HepG2 (cell line): ENCODE results near the gene NAB2. TPM values are rescaled to one million over a fixed set of nuclear protein-coding genes. Genes with fewer than 3 reads are reported as not detected.

Experiments
- ATAC-seq: fragments of 200-7000 bp; cut with Tn5 transposase; 3 replicates; pipeline ENCODE4 v1.9.1; 2020; ENCODE audit warnings: mild to moderate bottlenecking, moderate library complexity
- BruUV-seq: library from RNA; stranded (reverse); fragments of 400-500 nt; replicated peaks from 2 replicates; lab custom pipeline; 2021; lab: Mats Ljungman, UMichigan
- CTCF ChIA-PET: fragments of 300-600 bp; formaldehyde crosslinking; extraction: SDS; loops from one replicate; lab custom pipeline; 2021; ENCODE audit warnings: low total read pairs, inconsistent platforms, low intra/inter-chr PET ratio; lab: Yijun Ruan, JAX
- POLR2A ChIA-PET: fragments of 350-600 bp; sonication (Branson Sonifier 250); formaldehyde crosslinking; loops from one replicate; lab custom pipeline; 2020; ENCODE audit warnings: antibody characterized with exemption, inconsistent platforms; lab: Yijun Ruan, JAX
- DNase-seq: peaks from one replicate; pipeline ENCODE4 v3.0.0-alpha.2; 2015; ENCODE audit warnings: low spot score
- FAIRE-seq: peaks from 3 replicates; lab custom pipeline; 2011; peaks lifted over from hg19 to GRCh38; lab: Jason Lieb, UNC
- H2AFZ ChIP-seq: one replicate; pipeline ENCODE4 v1.6.1; 2011; ENCODE audit warnings: low read length, inconsistent platforms
- H3K27ac ChIP-seq: fragments of 300-600 bp; 3 replicates; pipeline ENCODE4 v1.8.0; 2011; ENCODE audit warnings: mixed run types, mild to moderate bottlenecking, mixed read lengths, low read length, inconsistent platforms; ENCODE audit not compliant: insufficient read depth; ENCODE audit errors: extremely low read length
- H3K27me3 ChIP-seq, 2 experiments: fragments of 200-600 bp in 1 of 2; 2 replicates in 1 of 2; 3 replicates in 1 of 2; pipeline versions ENCODE4 v1.6.0 to v1.8.0; 2011; ENCODE audit warnings: low read length in 2 of 2, mild to moderate bottlenecking in 2 of 2, moderate library complexity in 2 of 2, inconsistent platforms in 1 of 2; ENCODE audit not compliant: insufficient read depth in 2 of 2, control insufficient read depth in 1 of 2
- H3K36me3 ChIP-seq, 2 experiments: fragments of 200-600 bp in 1 of 2; replicated peaks in 1 of 2; 2 replicates in 1 of 2; 3 replicates in 1 of 2; pipeline versions ENCODE4 v1.5.1 to v1.8.0; 2011; ENCODE audit warnings: low read length in 2 of 2, inconsistent platforms in 1 of 2; ENCODE audit not compliant: insufficient read depth in 2 of 2, control insufficient read depth in 1 of 2
- H3K4me1 ChIP-seq: 2 replicates; pipeline ENCODE4 v1.5.1; 2012; ENCODE audit warnings: low read length, inconsistent platforms; ENCODE audit not compliant: insufficient read depth
- H3K4me2 ChIP-seq: 2 replicates; pipeline ENCODE4 v1.6.0; 2011; ENCODE audit warnings: low read depth, low read length, inconsistent platforms
- H3K4me3 ChIP-seq, 3 experiments: fragments of 200-600 bp in 1 of 3; sonication (generic), shearing (Covaris generic) in 1 of 3; replicated peaks in 1 of 3; 2 replicates each; pipeline ENCODE4 v1.5.1; 2011 to 2016; ENCODE audit warnings: low read length in 3 of 3, inconsistent platforms in 2 of 3, low read depth in 2 of 3, mild to moderate bottlenecking in 2 of 3, control low read depth in 1 of 3, mixed read lengths in 1 of 3; ENCODE audit not compliant: insufficient read depth in 1 of 3
- H3K79me2 ChIP-seq: one replicate; pipeline ENCODE4 v1.6.1; 2011; ENCODE audit warnings: low read length, inconsistent platforms; ENCODE audit not compliant: insufficient read depth
- H3K9ac ChIP-seq: 2 replicates; pipeline ENCODE4 v1.6.0; 2011; ENCODE audit warnings: mild to moderate bottlenecking, low read depth, low read length, inconsistent platforms; ENCODE audit not compliant: insufficient read depth
- H3K9me3 ChIP-seq: 2 replicates; pipeline ENCODE4 v1.5.1; 2012; ENCODE audit warnings: mild to moderate bottlenecking, low read length
- H4K20me1 ChIP-seq: 2 replicates; pipeline ENCODE4 v1.6.0; 2011; ENCODE audit warnings: inconsistent platforms, mild to moderate bottlenecking, low read length, moderate library complexity; ENCODE audit not compliant: insufficient read depth
- ADNP ChIP-seq: sonication (generic); formaldehyde crosslinking; IDR thresholded peaks from 2 replicates; pipeline ENCODE4 v1.4.0; 2020; ENCODE audit warnings: missing genetic modification reagents
- EHMT2 ChIP-seq: fragments of 200-600 bp; sonication (generic); IDR thresholded peaks from 2 replicates; pipeline ENCODE4 v1.7.0; 2017; ENCODE audit warnings: antibody characterized with exemption, low read depth, low read length, borderline replicate concordance
- FUBP1 ChIP-seq: sonication (generic); formaldehyde crosslinking; IDR thresholded peaks from 2 replicates; pipeline ENCODE4 v1.5.1; 2020; ENCODE audit warnings: missing genetic modification reagents, mild to moderate bottlenecking, borderline replicate concordance
- KDM1A ChIP-seq: IDR thresholded peaks from 2 replicates; pipeline ENCODE4 v1.6.1; 2016; ENCODE audit warnings: missing compliant biosample characterization
- NCOA5 ChIP-seq: sonication (generic); formaldehyde crosslinking; IDR thresholded peaks from 2 replicates; pipeline ENCODE4 v1.4.0; 2020; ENCODE audit warnings: missing genetic modification reagents
- NKX3-1 ChIP-seq: sonication (generic); formaldehyde crosslinking; IDR thresholded peaks from 2 replicates; pipeline ENCODE4 v1.5.0; 2020; ENCODE audit warnings: missing genetic modification reagents
- THAP11 ChIP-seq: IDR thresholded peaks from 2 replicates; pipeline ENCODE4 v1.6.1; 2016; ENCODE audit warnings: missing biosample characterization, missing genetic modification reagents
- ZBTB38 ChIP-seq: sonication (generic); formaldehyde crosslinking; IDR thresholded peaks from 2 replicates; pipeline ENCODE4 v1.5.1; 2020; ENCODE audit warnings: mild to moderate bottlenecking, missing genetic modification reagents
- ZNF224 ChIP-seq: sonication (generic); formaldehyde crosslinking; IDR thresholded peaks from 2 replicates; pipeline ENCODE4 v1.5.0; 2020; ENCODE audit warnings: mild to moderate bottlenecking, missing genetic modification reagents
- ZNF292 ChIP-seq: sonication (generic); formaldehyde crosslinking; IDR thresholded peaks from 2 replicates; pipeline ENCODE4 v1.8.1; 2022; ENCODE audit warnings: mild to moderate bottlenecking, low read depth, missing genetic modification reagents, borderline replicate concordance
- ZNF431 ChIP-seq: sonication (generic); formaldehyde crosslinking; IDR thresholded peaks from 2 replicates; pipeline ENCODE4 v1.9.0; 2022; ENCODE audit warnings: missing genetic modification reagents, low read depth, mild to moderate bottlenecking, borderline replicate concordance
- ZNF629 ChIP-seq: sonication (generic); formaldehyde crosslinking; conservative IDR thresholded peaks from 2 replicates; pipeline ENCODE4 v1.5.0; 2020; ENCODE audit warnings: missing genetic modification reagents
- ZNF773 ChIP-seq: sonication (generic); formaldehyde crosslinking; IDR thresholded peaks from 2 replicates; pipeline ENCODE4 v1.4.0; 2020; ENCODE audit warnings: missing genetic modification reagents, borderline replicate concordance
- whole genome bisulfite sequencing: methylation state at CpG from one replicate; pipeline ENCODE4 v1.1.6; 2017; ENCODE audit warnings: low lambda C conversion rate; 5-methylcytosine and 5-hydroxymethylcytosine counted together
- in situ Hi-C: cut with HindIII; loops from 2 replicates; pipeline ENCODE4 v1.10.0; 2017; ENCODE audit warnings: low pct_unique_long_range_greater_than_20kb; ENCODE audit not compliant: extremely low pct_ligation_motif_present
- intact Hi-C: fragments of 100-400 bp; cut with micrococcal nuclease; formaldehyde crosslinking; loops from one replicate; pipeline ENCODE4 v1.10.0; 2022; ENCODE audit not compliant: unreplicated experiment
- polyA plus RNA-seq, 8 experiments: library from polyadenylated mRNA; depleted of rRNA in 3 of 8; stranded (reverse) in 7 of 8; unstranded in 1 of 8; fragments of >200 nt; fragmentation: Illumina TruSeq in 4 of 8; extraction: Trizol in 4 of 8; gene quantifications; 2 replicates each; pipeline versions ENCODE4 v1.2.1 to v1.2.3, GENCODE V29; 2011 to 2016; ENCODE audit warnings: low read depth in 4 of 8, missing spikeins in 1 of 8, mixed read lengths in 1 of 8; ENCODE audit not compliant: insufficient read depth in 1 of 8
- total RNA-seq, 5 experiments: library from RNA; depleted of rRNA; stranded (reverse); fragments of >200 nt; fragmentation: Illumina TruSeq; extraction: Trizol; gene quantifications; 2 replicates each; pipeline ENCODE4 v1.2.3, GENCODE V29; 2016; ENCODE audit warnings: low read depth in 1 of 5
- TF ChIP-seq, protein P1 (sequence below): sonication (generic); formaldehyde crosslinking; IDR thresholded peaks from 2 replicates; pipeline ENCODE4 v1.4.0; 2020; ENCODE audit warnings: mild to moderate bottlenecking, missing genetic modification reagents

Gene NAB2
- total and polyA plus RNA-seq, 2 of the 13 experiments (the other 11 are each of a cell fraction or from before 2014, with no cell fraction given): 11.7 to 12.9 TPM

DNA sequence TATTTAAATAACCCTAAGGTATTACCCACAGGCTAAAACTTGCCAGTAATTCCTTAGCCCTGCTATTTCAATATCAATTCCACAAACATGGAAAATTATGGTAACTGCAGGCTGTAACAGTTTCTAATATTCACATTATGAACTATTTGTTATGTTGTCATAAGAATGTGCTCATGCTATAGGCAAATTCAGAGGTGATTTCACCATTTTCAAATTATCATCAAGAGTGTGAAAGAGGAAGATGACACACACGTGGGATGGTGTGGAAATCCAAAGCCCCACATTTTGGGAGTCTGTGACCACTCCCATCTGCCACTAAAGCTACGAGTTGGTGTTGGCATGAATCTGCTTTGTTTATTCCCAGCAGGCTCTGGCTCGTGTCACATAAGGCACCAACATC lies 33.1 kb upstream of the NAB2 start (continued):
- TF ChIP-seq ZNF629 (no peak), THAP11 (CRISPR knock-in tag) (no peak), ZBTB38 (CRISPR knock-in tag) (no peak), NCOA5 (CRISPR knock-in tag) (no peak), NKX3-1 (CRISPR knock-in tag) (no peak)

DNA sequence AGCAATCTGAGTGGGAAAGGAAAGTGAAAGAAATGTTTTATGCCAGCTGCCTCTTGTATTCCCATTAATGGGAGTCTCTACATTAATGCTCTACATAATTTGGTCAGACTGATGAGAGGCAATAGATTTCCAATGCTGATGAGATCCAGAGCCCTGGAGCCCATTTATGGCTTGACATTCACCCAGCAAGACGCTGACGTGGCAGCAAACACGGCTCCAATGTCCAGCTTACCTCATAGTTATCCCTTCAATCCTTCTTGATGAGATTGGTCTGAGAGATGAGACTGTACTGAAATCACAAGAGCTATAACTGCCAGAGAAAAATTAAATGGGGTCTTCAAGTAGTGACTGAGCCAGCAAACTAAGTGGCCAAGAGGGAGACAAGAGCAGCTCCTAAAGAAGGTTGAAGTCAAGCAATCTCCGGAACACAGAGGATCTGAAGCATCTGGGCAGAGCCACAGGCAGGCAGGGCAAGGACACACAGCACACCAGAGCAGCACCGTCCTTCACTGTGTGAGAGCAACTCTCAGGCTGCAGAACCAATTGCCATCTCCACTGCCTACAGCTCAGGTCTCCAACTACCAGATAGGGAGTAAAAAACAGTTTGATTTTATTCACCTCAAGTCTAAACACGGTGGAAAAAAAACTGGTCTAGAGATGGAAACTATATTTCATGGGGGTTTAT lies 31.7 kb upstream of the NAB2 start:
- intact Hi-C loops (no loop called here), in situ Hi-C loops (no loop called here)
- ChIA-PET POLR2A (no interaction called here), CTCF (no interaction called here)
- Histone ChIP-seq H3K4me3 (no peak overlapping the region), H4K20me1 (no peaks in the 10 kb centered on the region), H3K4me1 (no peaks in the 10 kb centered on the region), H3K9me3 (no peaks in the 10 kb centered on the region), H3K4me2 (no peak overlapping the region), H3K9ac (no peak overlapping the region), H3K27ac (no peak overlapping the region), H3K27me3 (no peaks in the 10 kb centered on the region), H3K36me3 (peaks cover 7 to 24% of the 10 kb centered on the region in 2 experiments), H3K79me2 (no peaks in the 10 kb centered on the region), H2AFZ (no peak overlapping the region)
- DNase-seq: no peak
- ATAC-seq: no peak
- WGBS: 98% methylated on average over 6 of the region's 6 CpGs
- no TSS peak for BruUV-seq
- FAIRE-seq: no peak
- no peak for TF ChIP-seq KDM1A
- TF ChIP-seq ZNF292 (CRISPR knock-in tag): no peak
- TF ChIP-seq EHMT2: no peak
- no peak for TF ChIP-seq ZNF431
- no peak for TF ChIP-seq ADNP
- TF ChIP-seq ZNF773 (CRISPR knock-in tag): no peak
- no peak for TF ChIP-seq FUBP1 (CRISPR knock-in tag)
- TF ChIP-seq, protein P1, sequence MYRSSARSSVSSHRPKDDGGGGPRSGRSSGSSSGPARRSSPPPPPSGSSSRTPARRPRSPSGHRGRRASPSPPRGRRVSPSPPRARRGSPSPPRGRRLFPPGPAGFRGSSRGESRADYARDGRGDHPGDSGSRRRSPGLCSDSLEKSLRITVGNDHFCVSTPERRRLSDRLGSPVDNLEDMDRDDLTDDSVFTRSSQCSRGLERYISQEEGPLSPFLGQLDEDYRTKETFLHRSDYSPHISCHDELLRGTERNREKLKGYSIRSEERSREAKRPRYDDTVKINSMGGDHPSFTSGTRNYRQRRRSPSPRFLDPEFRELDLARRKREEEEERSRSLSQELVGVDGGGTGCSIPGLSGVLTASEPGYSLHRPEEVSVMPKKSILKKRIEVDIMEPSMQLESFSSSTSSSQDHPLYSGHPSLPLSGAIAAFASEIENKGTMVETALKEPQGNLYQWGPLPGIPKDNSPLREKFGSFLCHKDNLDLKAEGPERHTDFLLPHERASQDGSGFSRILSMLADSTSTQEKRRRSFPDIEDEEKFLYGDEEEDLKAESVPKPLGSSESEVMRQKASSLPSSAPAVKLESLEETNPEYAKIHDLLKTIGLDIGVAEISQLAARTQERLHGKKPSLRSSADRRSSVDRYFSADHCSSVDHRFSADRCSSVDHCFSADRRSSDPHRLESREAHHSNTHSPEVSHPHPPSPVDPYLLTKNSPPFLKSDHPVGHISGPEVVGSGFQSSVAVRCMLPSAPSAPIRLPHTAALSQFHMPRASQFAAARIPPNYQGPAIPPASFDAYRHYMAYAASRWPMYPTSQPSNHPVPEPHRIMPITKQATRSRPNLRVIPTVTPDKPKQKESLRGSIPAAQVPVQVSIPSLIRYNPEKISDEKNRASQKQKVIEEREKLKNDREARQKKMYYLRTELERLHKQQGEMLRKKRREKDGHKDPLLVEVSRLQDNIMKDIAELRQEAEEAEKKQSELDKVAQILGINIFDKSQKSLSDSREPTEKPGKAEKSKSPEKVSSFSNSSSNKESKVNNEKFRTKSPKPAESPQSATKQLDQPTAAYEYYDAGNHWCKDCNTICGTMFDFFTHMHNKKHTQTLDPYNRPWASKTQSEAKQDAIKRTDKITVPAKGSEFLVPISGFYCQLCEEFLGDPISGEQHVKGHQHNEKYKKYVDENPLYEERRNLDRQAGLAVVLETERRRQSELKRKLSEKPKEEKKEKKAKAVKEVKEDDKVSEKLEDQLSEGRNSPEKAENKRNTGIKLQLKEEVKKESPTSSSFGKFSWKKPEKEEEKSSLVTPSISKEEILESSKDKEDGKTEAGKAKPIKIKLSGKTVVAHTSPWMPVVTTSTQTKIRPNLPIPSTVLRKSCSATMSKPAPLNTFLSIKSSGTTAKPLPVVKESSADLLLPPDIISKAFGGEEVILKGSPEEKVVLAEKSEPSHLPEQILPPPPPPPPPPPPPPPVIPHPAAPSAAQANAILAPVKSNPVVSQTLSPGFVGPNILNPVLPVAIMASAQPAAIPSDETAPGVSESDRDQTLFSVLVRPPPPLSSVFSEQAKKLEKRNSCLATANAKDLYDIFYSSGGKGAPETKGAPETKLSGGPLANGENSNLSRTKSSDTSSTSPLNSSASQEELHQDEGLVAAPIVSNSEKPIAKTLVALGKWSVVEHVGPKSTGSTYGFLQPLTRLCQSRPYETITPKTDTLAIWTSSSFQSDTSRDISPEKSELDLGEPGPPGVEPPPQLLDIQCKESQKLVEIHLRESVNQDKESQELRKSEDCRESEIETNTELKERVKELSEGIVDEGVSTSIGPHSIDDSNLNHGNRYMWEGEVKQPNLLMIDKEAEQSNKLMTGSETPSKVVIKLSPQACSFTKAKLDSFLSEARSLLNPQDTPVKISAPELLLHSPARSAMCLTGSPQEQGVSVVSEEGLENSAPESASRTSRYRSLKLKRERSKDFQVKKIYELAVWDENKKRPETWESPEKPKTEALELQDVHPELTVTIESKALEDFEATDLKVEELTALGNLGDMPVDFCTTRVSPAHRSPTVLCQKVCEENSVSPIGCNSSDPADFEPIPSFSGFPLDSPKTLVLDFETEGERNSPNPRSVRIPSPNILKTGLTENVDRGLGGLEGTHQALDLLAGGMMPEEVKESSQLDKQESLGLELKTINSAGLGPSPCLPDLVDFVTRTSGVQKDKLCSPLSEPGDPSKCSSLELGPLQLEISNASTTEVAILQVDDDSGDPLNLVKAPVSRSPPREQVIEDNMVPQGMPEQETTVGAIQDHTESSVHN: no peak
- no peak for TF ChIP-seq ZNF224 (CRISPR knock-in tag)
